ENCODE results near the gene TENM4.

TENM4 gene

DNA sequence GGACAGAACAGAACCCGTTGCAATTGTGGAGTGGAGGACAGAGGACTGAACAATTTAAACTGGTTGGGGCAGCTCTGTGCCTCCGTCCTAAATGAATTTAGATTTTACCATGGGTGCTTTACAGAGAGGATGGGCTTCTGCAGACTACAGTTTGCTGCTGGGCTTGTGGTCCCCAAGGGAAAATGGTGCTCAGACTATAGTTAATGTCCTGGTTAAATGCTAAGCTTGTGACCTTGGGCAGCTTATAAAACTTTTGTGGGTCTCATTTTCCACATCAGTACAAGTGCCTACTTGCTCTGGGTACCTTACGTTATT lies 511.0 kb downstream of the TENM4 start:
- no peak overlapping the region for H3K27ac ChIP-seq (ENCODE audit: extremely low read depth, low read depth, low read length)
- POLR2A ChIA-PET, result no interaction called here
- H3K9me3 ChIP-seq (ENCODE audit: control insufficient read depth, insufficient read depth, low read depth, low read length), result no peaks in the 10 kb centered on the region
- H3K4me1 ChIP-seq (ENCODE audit: control insufficient read depth, insufficient read depth, low read length), result no peaks in the 10 kb centered on the region
- no peaks in the 10 kb centered on the region for H3K36me3 ChIP-seq (ENCODE audit: control insufficient read depth in 2 of 2, insufficient read depth in 1 of 2, low read length in 2 of 2)
- no peak overlapping the region for H3K4me3 ChIP-seq (ENCODE audit: low read depth, low read length)
- CTCF ChIA-PET, result no interaction called here
- TF ChIP-seq ZNF776 (tag by site-specific recombination; IDR thresholded peaks at IDR 0.05; ENCODE audit: borderline replicate concordance) (no peak), ZNF324 (tag by site-specific recombination; IDR thresholded peaks at IDR 0.05) (no peak), ZNF521 (tag by site-specific recombination; IDR thresholded peaks at IDR 0.05) (no peak)
- TF ChIP-seq, protein P1, sequence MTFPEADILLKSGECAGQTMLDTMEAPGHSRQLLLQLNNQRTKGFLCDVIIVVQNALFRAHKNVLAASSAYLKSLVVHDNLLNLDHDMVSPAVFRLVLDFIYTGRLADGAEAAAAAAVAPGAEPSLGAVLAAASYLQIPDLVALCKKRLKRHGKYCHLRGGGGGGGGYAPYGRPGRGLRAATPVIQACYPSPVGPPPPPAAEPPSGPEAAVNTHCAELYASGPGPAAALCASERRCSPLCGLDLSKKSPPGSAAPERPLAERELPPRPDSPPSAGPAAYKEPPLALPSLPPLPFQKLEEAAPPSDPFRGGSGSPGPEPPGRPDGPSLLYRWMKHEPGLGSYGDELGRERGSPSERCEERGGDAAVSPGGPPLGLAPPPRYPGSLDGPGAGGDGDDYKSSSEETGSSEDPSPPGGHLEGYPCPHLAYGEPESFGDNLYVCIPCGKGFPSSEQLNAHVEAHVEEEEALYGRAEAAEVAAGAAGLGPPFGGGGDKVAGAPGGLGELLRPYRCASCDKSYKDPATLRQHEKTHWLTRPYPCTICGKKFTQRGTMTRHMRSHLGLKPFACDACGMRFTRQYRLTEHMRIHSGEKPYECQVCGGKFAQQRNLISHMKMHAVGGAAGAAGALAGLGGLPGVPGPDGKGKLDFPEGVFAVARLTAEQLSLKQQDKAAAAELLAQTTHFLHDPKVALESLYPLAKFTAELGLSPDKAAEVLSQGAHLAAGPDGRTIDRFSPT (tag by site-specific recombination; IDR thresholded peaks at IDR 0.05), result no peak

DNA sequence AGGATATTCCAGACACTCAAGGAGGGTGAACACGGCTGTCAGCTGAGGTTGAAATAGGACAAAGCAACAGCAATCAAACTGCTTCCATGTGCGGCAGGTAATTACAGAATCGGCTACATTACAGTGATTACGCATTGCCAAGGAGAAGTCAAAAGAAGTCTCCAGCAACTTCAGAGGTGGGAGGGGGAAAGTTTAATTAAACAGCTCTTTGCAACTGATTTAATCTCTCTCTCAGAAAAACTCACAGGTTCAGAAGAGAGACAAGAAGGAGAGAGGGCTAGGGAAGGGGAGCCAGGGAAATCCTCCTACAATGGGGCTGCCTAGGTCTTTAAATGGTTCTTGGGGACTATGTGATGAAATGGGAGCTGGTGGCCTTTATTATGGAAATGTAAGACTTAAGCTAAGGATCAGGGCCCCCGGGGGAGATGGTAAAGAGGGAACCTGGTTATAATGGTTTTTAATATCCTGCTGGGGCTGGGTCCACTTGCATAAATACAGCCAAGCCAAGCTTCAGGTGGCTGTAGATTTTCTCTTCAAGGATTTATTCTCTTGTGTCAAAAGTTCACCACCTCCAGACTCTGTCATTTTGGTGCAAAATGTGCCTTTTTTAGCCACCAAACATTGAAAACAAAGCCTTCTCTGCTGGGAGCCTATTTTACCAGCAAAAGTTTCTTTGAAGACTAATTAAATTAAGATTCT lies 511.5 kb downstream of the TENM4 start:
- Histone ChIP-seq H3K4me3 (ENCODE audit: low read depth, low read length) (no peak overlapping the region), H3K9me3 (ENCODE audit: control insufficient read depth, insufficient read depth, low read depth, low read length) (no peaks in the 10 kb centered on the region), H3K36me3 (ENCODE audit: control insufficient read depth in 2 of 2, insufficient read depth in 1 of 2, low read length in 2 of 2) (no peaks in the 10 kb centered on the region), H3K27ac (ENCODE audit: extremely low read depth, low read depth, low read length) (no peak overlapping the region), H3K4me1 (ENCODE audit: control insufficient read depth, insufficient read depth, low read length) (no peaks in the 10 kb centered on the region)
- ChIA-PET CTCF (no interaction called here), POLR2A (no interaction called here)
- TF ChIP-seq ZNF341 (tag by site-specific recombination; IDR thresholded peaks at IDR 0.05; ENCODE audit: low read depth), result peak; percentile 69
- no peak for TF ChIP-seq ZNF23 (tag by site-specific recombination; IDR thresholded peaks at IDR 0.05; ENCODE audit: borderline replicate concordance)

DNA sequence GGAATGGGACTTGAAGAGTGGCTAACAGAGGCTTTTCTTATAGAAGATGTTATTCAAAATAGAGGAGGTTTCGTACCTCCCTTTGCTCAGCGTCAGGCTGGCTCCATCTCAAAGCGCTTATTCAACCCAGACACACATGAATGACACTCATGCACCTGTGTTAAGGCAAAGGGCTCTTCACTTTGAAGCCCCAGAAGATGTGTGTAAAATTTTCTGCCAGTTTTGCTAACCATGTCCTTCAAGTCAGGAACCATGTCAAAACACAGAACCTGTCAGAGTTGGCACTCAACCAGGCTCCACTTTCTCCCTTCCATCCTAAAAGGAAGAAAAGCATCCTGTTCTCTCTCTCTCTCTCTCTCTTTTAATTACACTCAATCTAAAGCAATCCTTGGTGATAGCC lies 513.3 kb downstream of the TENM4 start:
- no peaks in the 10 kb centered on the region for H3K4me1 ChIP-seq (ENCODE audit: control insufficient read depth, insufficient read depth, low read length)
- ChIA-PET CTCF (interaction anchor here (0.6 kb wide), 1 partner anchor 565 kb away, joined by 5 read pairs; no protein-coding TSS in a partner anchor), POLR2A (no interaction called here)
- no peak overlapping the region for H3K27ac ChIP-seq (ENCODE audit: extremely low read depth, low read depth, low read length)
- H3K4me3 ChIP-seq (ENCODE audit: low read depth, low read length), result no peak overlapping the region
- no peaks in the 10 kb centered on the region for H3K36me3 ChIP-seq (ENCODE audit: control insufficient read depth in 2 of 2, insufficient read depth in 1 of 2, low read length in 2 of 2)
- no peaks in the 10 kb centered on the region for H3K9me3 ChIP-seq (ENCODE audit: control insufficient read depth, insufficient read depth, low read depth, low read length)
- TF ChIP-seq RBAK (tag by site-specific recombination; IDR thresholded peaks at IDR 0.05), result no peak
- TF ChIP-seq ZNF174 (tag by site-specific recombination; IDR thresholded peaks at IDR 0.05), result no peak
- TF ChIP-seq, protein P2, sequence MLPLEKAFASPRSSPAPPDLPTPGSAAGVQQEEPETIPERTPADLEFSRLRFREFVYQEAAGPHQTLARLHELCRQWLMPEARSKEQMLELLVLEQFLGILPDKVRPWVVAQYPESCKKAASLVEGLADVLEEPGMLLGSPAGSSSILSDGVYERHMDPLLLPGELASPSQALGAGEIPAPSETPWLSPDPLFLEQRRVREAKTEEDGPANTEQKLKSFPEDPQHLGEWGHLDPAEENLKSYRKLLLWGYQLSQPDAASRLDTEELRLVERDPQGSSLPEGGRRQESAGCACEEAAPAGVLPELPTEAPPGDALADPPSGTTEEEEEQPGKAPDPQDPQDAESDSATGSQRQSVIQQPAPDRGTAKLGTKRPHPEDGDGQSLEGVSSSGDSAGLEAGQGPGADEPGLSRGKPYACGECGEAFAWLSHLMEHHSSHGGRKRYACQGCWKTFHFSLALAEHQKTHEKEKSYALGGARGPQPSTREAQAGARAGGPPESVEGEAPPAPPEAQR (tag by site-specific recombination; IDR thresholded peaks at IDR 0.05), result no peak
- TF ChIP-seq GLIS1 (tag by site-specific recombination; IDR thresholded peaks at IDR 0.05), result no peak
- TF ChIP-seq ZNF792 (tag by site-specific recombination; IDR thresholded peaks at IDR 0.05), result no peak
- no peak for TF ChIP-seq ZNF335 (tag by site-specific recombination; conservative IDR thresholded peaks at IDR 0.05)
- no peak for TF ChIP-seq ZNF157 (tag by site-specific recombination; IDR thresholded peaks at IDR 0.05)
- TF ChIP-seq ZNF223 (tag by site-specific recombination; IDR thresholded peaks at IDR 0.05), result no peak
- TF ChIP-seq ZFP41 (tag by site-specific recombination; IDR thresholded peaks at IDR 0.05; ENCODE audit: borderline replicate concordance), result no peak
- no peak for TF ChIP-seq ZBTB8A (tag by site-specific recombination; IDR thresholded peaks at IDR 0.05)
- no peak for TF ChIP-seq BCL11B (tag by site-specific recombination; IDR thresholded peaks at IDR 0.05; ENCODE audit: low read depth)
- no peak for TF ChIP-seq ZFP37 (tag by site-specific recombination; IDR thresholded peaks at IDR 0.05)
- no peak for TF ChIP-seq ZNF423 (tag by site-specific recombination; IDR thresholded peaks at IDR 0.05)
- TF ChIP-seq GLIS2 (tag by site-specific recombination; IDR thresholded peaks at IDR 0.05), result no peak
